Stimulated activated CD4-positive, alpha-beta T cell treated with anti-CD3 and anti-CD28 coated beads, TNF-alpha, amount 100 ng/mL, for 24 hours (primary cell): ENCODE measurements around the gene ADCY10.

Experiments used
- DNase-seq, 3 experiments: peaks; one replicate each; pipeline ENCODE4 v3.0.0-alpha.2; 2020; ENCODE audit warnings: low read depth in 3 of 3

Gene ADCY10

DNA sequence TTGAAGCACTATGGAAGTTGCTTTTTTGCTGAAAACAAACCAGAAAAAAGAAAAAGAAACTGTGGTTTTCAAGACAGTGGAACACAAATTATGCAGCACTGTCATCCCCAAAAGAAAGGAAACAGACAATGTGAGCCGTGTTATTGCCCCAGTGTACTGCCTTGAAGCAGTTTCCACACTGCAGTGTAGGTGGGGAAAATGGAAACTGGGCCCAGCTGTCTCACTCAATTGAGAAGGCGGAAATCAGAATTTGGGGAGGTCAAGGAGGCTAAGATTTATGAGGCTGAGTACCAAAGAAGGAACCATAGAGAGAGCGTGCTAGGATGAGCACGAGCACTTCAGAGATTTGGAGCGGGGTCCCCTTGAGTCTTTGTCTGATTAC, 136.7 kb downstream of the ADCY10 start:
- peak in 1 of 3 experiments; percentile 9 for DNase-seq

DNA sequence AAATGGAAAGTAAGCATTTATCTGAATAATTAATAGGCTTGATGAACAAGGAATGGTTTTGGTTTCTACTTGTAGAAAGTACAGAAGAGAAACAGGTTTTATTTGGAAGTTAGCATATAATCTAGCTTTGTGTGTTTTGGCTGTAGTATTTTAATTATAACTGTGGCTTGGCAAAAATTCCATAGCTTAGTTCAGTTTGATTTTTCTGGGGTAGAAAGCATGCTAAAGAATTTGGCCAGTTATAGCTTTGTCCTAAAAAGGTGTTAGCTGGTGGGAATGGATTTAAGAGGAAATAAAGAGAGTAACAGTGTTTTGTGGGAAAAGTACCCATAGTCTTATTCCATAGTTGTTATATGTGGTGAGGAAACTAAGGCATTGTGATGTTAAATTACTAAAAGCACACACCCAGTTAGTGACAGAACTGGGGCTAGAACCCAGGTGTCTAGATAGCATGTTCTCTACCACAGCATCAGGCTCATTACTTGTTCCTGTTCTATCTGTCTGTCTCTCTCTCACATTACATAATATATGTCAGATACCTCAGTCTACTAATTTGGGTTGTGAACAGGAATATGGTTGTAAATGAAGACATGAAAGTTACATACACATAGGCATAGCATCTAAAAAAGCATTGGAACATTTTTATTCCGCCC, 137.2 kb downstream of the ADCY10 start:
- DNase-seq, result no peak

DNA sequence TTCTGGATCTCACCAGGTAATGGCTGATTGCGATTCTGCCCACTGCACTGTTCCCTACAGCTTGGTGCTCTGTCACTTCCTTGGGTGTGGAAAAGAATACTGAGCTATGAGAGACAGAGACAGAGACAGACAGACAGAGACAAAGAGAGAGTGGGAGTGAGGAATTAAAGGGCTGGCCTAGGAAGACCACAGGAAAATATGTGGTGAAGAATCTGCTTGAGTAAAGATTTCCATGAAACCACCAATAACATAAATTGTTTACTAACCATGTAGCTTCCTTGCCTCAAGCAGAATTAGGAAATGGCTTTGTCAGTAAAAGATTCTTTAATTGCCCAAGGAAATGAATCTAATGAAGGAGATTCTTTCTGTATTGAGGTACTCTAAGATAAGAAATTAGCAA, 137.8 kb downstream of the ADCY10 start:
- DNase-seq, result no peak

DNA sequence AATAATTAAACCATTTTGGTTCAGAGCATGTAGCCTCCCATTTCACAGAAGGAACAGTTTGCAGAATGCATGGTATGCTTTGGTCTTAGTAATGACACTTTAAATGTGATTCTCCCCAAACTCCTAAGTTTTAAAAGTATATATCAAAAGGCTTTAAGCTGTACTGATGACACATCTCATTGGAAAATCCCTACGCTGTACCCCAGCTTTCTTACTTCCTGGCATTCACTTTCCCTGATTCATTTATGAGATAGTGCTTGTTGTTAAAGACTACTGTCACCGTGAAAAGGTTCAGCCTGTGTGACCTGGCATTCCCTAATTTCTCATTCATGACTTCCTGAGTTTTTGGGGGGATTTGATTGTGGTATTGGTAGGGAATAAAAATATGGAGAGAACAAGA, 138.8 kb downstream of the ADCY10 start:
- no peak for DNase-seq

DNA sequence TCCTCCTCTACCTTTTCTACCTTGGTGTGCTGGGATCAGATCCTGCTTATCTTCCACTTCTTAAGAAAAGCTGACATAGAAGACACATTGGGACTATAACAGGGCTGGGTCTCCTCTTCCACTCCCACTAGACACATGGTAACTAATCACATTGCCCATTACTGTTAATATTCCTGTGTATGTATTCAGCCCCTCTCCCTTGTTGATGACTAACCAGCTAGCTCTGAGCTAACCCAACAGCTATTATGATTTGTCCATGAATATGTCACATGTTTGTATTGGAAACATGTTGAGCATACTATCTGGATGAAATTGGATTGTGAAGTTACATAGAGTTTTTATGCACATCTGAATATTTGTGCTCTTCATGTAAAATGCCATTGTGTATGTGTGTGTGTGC, 139.2 kb downstream of the ADCY10 start:
- no peak for DNase-seq

DNA sequence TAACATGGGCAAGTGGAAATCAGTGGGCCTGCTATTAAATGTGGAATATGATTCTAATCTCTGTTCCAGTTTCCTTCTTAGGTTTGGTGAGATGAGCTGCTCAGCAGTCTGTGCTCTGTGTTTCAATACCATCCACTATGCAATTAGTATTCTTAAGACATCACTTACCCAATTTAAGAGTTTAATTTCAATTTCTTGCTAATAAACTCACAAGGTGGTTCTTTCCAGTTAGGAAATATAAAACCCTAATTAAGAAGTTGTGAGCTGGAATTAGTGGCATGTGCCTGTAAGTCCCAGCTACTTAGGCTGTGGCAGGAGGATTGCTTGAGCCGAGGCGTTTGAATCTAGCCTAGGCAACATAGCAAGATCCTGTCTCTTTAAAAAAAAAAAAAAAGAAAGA, 140.4 kb downstream of the ADCY10 start:
- no peak for DNase-seq

DNA sequence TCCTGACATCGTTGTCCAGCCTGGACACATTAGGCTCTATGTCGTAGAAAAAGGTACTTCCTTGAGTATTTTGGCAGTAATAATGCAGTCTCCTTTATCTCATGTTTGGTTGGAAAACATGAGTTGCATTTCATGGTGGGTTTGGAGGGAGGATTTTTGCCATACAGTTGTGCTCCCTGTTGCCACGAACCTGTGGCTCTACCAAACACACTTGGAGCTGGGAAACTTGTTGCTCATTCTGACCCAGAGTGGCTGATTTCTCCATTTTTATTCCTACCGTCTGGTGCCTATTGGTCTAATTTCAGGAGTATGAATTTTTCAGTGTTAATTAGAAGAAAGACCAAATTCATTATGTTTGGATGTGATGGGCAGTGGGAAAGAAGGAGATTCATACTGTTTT, 141.5 kb downstream of the ADCY10 start:
- DNase-seq, result no peak

DNA sequence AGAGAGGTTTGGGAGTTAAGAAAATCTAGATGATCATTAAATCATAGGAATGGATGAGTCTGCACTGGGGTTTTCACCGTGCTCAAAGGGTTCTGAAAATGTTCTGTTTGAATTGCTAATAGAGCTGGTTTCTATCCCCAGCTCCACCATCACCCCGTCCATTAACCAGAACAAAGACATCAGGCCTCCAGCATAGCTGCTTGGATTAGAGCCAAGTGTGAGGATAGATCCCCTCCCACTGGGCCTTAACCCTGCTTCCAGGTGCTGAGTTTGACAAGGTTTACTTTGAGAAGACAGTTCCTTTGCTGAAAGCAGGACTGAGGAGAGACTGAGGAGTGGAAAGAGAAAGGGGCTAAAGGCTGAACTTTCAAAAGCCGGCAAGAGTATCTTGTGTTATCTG, 143.8 kb downstream of the ADCY10 start:
- no peak for DNase-seq

DNA sequence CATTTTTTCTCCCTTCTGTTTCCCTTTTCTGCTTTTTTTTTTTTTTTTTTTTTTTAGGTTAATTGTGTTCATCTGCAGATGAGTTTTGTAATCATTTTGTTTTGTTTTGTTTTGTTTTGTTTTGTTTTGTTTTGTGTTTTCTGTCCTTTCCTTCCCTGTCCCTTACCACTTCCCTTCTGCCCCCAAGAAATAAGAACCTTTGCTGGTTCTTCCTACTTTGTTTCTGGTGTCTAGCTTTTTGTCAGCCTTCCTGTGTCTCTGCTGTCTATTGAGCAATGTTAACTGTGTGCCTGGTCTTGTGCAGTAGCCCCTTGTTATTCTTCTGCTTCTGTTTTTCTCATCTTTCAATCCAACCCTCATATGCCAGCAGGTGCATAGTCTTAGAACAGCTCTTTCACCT, 146.2 kb downstream of the ADCY10 start:
- no peak for DNase-seq

DNA sequence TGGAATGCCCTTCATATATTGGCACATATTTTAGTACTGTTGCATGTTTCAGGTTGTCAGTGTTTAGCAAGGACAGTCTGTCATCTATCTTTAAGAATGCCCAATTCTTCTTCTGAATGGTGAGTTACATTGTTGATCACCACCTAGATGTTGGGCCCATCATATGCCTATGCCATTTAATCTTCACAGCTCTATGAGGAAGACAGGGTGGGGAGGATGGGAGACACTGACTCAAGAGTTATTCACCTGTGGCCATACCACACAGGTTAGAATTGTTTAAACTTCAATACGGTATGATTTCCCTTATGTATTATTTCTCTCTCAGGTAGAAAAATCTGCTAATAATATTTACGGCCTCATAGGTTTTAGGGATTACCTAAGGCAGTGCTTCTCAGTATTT, 147.4 kb downstream of the ADCY10 start:
- no peak for DNase-seq

DNA sequence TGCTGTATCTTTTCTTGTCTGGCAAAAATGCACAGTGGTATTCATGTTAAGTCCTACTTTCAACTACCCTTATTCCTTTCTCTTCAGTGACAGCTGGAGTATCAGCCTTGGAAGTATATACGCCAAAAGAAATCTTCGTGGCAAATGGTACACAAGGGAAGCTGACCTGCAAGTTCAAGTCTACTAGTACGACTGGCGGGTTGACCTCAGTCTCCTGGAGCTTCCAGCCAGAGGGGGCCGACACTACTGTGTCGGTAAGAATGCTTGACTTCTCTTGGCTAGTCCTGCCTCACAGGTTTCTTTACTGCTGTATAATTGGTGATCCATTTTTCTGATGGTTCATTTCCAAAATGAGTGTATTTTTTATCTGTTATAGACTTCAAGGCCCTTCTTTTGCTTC, 148.4 kb downstream of the ADCY10 start:
- no peak for DNase-seq

DNA sequence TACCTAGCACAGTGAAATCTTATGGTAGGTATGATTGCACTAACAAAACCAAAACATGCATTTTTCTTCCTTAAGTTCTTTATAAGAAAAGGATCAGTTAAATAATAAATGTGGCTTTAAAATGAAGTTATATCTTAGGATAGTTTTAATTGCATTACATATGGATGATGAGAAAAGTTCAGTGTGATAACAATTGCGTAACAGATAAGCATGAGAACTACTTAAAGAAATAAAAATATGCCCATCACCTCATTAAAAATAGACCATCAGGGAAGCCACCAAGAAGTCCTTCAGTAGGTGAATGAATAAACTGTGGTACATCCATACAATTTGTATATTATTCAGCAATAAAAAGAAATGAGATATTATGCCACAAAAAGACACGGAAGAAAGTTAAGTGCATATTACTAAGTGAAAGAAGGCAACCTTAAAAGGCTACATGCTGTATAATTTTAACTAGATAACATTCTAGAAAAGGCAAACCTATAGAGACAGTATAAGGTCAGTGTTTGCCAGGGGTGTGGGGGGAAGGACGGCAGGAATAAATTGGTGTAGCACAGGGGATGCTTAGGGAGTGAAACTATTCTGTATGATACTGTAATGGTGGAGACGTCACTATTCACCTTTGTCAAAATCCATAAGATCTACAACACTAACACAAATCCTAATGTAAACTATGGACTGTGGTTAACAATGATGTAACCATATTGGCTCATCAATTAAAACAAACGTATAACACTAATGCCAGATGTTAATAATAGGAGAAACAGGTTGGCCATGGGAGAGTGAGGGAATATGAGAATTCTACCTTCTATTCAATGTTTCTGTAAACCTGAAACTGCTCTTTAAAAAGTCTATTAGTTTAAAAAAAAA, 149.2 kb downstream of the ADCY10 start:
- no peak for DNase-seq

DNA sequence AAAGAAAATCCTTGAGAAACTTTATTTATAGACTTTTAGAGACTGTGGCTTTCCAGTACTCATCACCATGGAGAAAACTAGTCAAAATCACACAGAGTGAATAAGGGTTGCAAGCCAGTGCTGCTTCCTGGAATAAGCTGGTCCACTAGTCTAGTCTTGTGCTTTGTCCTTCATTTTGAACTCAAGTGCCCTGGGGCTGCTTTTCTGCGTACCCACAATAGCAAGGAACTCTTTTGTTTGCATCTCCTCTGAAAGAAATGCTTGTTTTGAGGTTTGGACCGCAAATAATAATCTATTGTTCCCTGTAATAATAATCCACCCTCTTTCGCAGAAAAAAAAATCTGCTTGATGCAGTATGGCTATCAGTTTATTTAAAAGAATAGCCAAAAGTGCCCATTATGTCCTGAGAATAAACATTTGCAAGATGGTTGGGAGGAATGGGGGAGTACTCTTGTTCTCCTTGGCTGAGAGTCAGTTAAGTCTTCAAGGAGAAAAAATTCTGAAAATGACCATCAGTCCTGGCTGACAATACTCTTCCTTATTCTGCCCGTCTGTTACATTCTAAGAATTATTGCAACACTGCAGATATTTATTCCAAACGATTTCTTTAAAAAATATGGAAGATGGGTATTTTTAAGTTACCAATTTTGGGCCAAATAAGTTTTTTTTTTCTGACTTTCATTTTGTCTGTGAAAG, 150.3 kb downstream of the ADCY10 start:
- DNase-seq, result no peak

DNA sequence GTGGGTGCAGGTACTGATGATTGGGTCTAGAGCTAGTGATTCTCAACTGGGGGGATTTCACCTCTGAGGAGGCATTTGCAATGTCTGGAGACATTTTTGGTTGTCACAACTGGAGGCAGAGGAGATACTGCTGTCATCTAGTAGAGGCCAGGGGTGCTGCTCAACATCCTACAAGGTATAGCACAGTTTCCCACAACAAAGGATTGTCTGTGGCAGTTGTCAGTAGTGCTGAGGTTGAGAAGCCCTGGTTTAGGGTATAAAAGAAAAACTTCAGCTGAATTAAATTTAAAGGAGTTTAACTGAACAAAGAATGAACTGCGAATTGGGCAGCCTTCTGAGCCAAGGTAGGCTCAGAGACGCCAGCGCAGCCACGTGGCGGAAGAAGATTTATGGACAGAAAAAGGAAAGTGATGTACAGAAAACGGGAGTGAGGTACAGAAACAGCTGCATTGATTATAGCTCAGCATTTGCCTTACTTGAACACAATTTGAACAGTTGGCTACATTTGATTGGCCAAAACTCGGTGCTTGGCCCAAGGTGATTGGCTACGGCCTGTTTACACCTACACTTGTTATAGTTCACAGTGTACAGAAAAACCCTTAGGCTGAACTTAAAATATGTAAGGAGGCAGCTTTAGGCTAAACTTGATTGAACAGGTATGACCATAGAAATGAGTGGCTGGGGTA, 151.7 kb downstream of the ADCY10 start:
- DNase-seq, result no peak

DNA sequence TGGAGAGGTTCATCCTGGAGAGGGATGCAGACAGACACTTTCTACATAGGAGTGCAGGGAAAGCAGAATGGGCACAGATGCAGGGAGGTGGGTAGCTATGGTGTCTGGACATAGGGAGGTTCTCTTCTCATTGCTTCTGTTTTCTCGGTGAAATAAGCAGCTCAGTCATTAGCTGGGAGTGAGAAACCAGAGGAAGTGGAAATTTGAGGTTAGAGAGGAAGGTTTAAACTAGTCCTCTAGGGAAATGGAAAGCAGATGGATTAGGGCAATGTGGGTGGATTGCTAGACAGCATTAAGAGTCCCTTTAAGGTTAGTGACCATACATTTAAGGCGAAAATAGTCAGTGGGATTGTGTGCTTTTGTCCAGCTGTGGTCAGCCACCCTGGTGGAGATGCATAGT, 152.5 kb downstream of the ADCY10 start:
- no peak for DNase-seq
